ENCODE data around the gene EN2. TPM values are rescaled to one million over a fixed set of nuclear protein-coding genes. Genes with fewer than 3 reads are reported as not detected.

EN2 gene
- polyA plus RNA-seq, 1 donor = 1.0 TPM

- DNase-seq = no peak
Observed at GRCh38 chr7:155487509-155488482, 29.9 kb downstream of the EN2 start.

GRCh38 chr7:155488483-155489127, 30.7 kb downstream of the EN2 start:
- no peak for DNase-seq

GRCh38 chr7:155489158-155489840, 31.4 kb downstream of the EN2 start:
- DNase-seq = no peak

- no peak for DNase-seq
Observed at GRCh38 chr7:155489862-155490696, 32.1 kb downstream of the EN2 start.

- DNase-seq = no peak
Observed at GRCh38 chr7:155490697-155491628, 33.0 kb downstream of the EN2 start.

GRCh38 chr7:155491812-155492211, 33.9 kb downstream of the EN2 start:
- no peak for DNase-seq

- no peak for DNase-seq
Observed at GRCh38 chr7:155493744-155494538, 36.0 kb downstream of the EN2 start.

- no peak for DNase-seq
Observed at GRCh38 chr7:155494551-155494950, 36.6 kb downstream of the EN2 start.

GRCh38 chr7:155495440-155496248, 37.7 kb downstream of the EN2 start:
- DNase-seq = no peak

- no peak for DNase-seq
Observed at GRCh38 chr7:155496267-155497005, 38.5 kb downstream of the EN2 start.

GRCh38 chr7:155497149-155497901, 39.4 kb downstream of the EN2 start:
- no peak for DNase-seq

GRCh38 chr7:155505422-155505793, 47.5 kb downstream of the EN2 start:
- DNase-seq = no peak

- no peak for DNase-seq
Observed at GRCh38 chr7:155506854-155507337, 49.0 kb downstream of the EN2 start.

- no peak for DNase-seq
Observed at GRCh38 chr7:155507576-155507975, 49.6 kb downstream of the EN2 start.

GRCh38 chr7:155508376-155509358, 50.7 kb downstream of the EN2 start:
- no peak for DNase-seq

GRCh38 chr7:155509359-155509724, 51.4 kb downstream of the EN2 start:
- no peak for DNase-seq
